Hippocampal formation (tissue), 2 donors: ENCODE measurements around the gene DNLZ.

Experiments
- DNase-seq, 2 donors: peaks; one replicate each; lab custom pipeline; 2025; lab: John Stamatoyannopoulos, UW

DNLZ gene

GRCh38 chr9:136396219-136396515 is 32.6 kb upstream of the DNLZ start:
- DNase-seq: no peak

GRCh38 chr9:136395345-136396218 is 32.0 kb upstream of the DNLZ start:
- DNase-seq: no peak

- no peak for DNase-seq
Observed at GRCh38 chr9:136395020-136395340, 31.4 kb upstream of the DNLZ start.

- DNase-seq: no peak
Observed at GRCh38 chr9:136394312-136395019, 30.9 kb upstream of the DNLZ start.

GRCh38 chr9:136393531-136393930 is 30.0 kb upstream of the DNLZ start:
- no peak for DNase-seq

DNA sequence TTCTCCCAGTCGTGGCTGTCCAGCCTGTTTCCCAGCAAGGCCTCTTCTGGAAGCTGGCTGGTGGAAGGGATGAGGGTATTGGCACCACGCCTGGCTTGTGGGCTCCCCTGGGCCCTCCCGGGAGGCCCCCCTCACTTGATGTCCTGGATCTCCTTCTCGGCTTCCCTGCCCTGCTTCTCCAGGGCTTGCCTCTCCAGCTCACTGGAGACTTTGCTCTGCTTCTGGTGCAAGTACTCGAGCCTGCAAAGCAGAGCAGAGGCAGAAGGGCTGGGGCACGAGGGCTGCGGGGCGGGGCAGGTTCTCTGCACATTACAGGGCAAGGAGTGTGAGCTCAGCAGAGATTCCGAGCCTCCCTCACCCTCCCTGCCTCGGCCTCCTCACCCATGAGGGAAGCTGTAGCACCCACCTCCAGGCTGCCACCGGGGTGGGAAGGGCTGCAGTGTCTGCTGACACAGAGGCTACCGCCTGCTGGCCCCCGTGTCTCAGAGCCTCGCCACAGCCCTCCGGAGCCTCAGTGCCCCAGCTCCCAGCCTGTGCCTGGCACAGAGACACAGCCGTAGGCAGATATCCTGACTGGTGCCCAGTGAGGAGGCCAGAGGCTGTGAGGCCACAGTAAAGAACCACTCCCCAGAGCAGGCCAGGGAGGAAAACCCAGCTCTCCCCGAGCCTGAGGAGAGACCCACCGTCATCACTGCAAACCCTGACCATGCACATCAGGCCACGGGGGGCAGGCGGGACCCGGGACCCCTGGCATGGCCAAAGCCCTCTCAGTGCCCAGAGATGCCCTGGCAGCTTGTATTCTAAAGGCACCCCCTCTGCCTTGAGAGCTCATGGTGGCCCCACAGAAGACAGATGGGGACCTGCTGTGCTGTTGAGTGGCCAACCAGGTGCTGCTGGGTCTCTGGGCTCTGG is 29.2 kb upstream of the DNLZ start:
- DNase-seq: no peak

DNA sequence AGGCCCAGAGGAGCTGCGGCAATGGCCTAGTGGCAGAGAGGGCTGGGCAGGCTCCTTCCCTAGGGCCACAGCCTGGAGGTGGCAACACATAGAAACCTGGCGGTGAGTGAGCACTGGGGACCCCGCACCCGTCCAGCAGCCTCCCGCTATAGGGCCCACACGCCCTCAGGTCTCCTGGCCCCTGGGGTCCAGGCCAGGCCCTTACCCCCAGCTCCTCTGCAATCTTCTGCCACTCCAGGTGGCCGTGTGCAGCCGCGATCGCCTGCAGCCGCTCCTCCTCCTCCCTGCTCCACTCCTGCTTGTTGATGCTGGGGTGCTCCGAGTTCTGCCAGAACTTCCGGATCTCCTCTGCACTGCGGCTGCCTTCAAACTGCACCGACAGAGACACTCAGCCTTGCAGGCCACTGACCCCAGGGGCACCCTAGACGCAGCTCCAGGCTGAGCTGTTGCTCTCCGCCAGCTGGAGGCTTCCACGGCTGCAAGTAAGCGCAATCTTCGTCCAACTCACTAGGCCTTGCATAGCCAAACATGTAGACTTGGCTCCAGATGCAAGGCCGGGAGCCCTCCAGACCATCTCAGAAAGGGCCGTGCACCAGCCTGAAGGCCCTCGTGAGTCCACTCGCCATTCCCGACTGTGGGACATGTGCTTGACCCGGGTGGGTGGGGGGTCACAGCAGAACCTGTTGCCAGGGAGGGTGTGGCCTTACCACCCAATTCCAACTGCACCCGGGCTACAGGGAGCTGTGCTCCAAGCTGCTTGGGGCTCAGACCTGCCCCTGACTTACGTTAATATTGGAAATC is 28.4 kb upstream of the DNLZ start:
- DNase-seq: no peak

GRCh38 chr9:136389396-136389795 is 25.9 kb upstream of the DNLZ start:
- DNase-seq: no peak

DNA sequence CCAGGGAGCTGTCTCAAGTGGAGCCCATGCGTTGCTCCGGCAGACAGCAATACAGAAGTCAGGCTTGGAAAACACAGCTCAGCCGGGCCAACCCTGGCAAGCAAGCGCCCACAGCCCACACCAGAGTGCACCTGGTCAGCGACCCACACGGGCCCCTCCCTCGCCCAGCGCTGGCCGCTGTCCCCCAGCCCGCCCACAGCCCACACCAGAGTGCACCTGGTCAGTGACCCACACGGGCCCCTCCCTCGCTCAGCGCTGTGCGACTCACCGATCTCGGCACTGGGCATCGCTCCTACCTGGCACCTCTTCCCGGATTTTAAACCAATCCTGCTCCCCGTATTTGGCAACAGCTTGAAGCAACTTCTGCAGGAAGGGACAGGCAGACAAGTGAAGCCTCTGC is 23.7 kb upstream of the DNLZ start:
- DNase-seq: no peak

- no peak for DNase-seq
Observed at GRCh38 chr9:136386018-136386417, 22.5 kb upstream of the DNLZ start.

DNA sequence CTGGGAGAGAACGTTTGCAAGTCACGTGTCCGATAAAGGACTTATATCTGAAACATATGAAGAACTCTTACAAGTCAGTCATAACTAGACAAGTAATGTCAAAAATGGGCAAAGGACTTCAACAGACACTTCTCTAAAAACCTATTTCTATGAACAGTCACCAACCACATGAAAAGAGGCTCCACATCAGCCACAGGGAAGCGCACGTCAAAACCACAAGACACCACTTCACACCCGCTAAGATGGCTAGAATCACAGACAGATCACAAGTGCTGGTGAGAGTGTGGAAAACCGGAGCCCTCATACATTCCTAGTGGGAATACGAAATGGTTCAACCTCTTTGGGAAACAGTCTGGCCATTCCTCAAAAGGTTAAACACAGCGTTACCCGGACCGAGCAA is 21.5 kb upstream of the DNLZ start:
- DNase-seq: no peak

DNA sequence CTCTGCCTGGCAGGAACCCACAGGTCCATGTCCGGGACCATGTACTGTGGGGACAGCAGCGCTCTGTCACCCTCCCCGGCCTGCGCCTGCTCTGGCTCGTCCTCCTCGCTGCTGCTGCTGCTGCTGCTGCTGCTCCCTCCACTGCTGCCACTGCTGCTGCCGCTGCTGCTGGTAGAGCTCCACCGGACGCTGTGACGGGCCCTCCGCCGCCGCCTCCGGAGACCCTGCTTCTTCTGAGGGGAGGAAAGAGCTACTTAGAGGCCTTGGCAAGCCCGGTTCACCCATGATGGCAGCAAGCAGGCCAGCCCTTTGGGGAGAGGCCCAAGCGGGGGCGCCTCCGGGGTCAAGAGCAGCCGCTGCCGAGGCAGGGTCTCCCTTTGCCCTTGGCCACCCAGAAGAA is 19.9 kb upstream of the DNLZ start:
- DNase-seq: no peak

GRCh38 chr9:136381966-136382513 is 18.5 kb upstream of the DNLZ start:
- DNase-seq: no peak

DNA sequence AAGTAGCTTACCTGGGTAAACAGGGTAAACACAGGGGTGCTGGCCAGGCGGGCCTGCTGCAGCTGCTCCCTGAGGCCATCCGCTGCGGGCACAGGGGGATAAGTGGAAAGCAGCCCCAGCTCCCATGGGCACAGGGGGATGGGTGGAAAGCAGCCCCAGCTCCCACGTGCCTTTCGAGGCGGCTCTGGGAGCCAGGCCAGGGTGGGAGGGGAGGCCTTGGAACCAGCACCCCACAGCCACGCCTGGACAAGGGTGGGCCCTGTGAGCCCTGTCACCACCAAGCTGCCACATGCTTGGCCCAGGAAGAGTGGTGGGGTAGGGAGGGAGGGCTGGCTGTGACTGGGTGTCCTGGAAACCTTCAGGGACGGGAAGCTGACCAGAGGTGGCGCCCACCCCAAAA is 17.8 kb upstream of the DNLZ start:
- no peak for DNase-seq

DNA sequence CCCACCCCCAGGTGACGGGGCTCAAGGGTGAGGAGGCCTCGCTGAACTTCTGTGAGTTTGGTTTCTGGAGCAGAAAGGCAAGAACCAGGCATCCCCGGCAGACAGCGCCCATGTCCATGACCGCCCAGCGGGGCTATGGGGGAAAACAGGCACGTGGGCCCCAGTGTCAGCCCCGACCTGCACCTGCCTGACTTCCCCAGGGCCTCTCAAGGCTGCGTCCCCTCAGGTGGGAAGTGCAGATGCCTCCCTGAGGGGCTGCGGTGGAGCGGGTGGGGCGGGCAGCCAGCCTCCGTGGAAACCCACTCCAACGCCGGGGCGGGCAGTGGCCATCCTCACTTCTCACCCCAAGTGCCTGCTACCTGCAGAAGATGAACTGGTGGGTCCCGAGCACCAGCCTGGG is 16.8 kb upstream of the DNLZ start:
- no peak for DNase-seq

- DNase-seq: no peak
Observed at GRCh38 chr9:136379891-136380290, 16.3 kb upstream of the DNLZ start.

DNA sequence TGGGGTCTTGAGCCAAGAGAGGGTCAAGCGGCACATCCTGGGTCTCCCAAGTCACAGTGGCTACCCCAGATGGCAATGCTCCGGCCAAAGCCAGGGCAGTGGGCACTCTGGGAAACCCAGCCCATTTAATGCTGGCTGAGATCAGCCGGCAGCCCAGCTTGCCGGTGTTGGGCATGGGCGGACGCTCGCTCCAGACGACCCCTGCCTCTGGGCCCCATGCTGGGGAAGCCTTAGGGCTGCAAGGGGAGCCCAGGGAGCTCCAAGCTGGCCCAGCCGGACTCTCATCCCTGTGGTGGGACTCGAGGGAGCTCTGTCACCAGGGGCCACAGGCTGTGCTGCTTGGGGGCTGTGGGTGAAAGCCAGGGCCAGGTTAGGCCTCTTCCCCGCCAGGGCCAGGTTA is 15.9 kb upstream of the DNLZ start:
- no peak for DNase-seq

- DNase-seq: no peak
Observed at GRCh38 chr9:136379003-136379287, 15.4 kb upstream of the DNLZ start.

DNA sequence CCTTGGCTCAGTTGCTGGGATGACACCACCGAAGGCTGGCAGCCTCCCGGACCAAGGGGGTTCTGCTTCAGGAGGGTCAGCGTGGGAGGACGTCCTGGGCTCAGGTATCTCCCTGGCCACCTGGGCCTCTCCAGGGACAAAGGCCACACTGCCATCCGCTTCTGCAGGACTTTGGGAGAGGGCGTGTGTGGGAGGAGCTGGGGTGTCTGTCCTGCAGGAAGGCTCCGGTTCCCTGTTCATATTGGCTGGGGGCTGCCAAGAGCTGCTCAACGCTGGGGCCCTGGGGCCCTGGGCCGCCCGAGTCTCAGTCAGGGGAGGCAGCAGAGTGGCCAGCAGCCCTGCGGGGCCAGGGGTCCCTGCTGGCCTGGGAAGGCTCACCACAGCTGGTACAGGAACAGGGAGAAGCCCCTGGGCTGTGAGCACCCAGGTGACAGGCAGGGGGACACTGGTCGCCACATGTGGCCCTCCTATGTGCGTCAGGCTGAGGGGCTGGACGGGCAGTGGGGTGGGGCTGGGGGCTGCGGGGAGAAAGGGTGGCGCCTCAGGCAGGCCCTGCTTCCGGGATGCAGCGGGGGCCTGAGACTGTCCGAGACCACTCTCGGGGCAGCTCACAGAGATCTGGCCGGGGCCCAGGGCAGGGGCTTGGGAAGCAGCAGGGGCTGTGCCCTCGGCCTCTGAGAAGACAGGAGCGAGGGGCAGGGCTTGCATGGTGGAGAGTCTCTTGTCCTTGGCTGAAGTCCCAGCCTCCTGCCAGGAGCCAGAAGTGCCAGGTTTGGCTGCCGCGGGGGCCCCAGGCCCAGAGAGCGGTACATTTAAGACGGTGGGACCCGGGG is 14.8 kb upstream of the DNLZ start:
- DNase-seq: no peak

GRCh38 chr9:136377341-136378169 is 14.0 kb upstream of the DNLZ start:
- DNase-seq: no peak
